HG02588 (cell line): ENCODE results near the gene ABR.

Experiments
- ATAC-seq: cut with Tn5 transposase; IDR thresholded peaks from one replicate; pipeline ENCODE4 v1.9.1; 2021; ENCODE audit warnings: mild to moderate bottlenecking, moderate library complexity; ENCODE audit not compliant: unreplicated experiment

The ABR gene

DNA sequence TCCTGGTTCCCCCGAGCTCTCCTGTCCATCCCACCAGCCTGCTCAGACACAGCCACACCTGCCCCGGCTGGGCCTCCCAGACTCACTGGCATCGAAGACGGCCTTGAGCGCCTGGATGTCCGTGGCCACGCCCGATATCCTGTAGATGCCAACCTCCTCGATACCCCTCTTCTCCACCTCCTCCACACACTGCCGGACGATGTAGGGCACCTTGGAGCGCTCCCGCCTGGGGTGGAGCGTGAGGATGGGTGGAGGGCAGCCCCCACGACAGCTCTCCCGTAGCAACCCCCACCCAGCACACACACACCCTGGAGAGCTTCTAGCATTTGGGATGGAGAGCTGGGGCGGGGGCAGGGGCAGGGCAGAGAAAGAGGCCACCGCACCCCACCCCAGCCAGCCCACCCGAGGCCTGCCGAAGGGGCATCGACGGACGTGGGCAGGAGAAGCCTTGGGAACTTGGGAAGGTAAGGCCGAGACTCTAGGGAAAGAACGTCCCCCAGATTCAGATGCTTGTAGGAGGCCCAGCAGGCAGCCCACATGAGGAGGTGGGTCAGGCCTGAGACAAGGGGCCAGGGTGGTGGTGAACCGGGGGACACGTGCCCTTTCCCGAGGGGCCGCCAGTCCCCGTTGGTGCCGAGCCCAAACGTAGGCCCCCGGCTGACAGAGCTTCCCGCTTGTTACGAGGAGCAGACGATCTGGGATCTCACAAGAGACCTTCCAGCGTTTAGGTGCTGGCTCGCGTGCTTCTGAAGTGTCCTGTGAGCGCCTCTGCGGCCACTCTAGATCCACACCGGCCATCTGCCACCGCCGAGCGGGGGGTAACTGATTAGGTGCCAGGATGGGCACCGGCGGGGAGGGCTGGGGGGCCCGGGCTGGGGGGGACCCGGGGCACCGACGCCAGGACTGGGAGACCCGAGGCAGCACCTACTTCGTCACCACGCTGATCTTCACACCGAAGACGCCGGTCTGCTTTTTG lies 167.7 kb downstream of the ABR start:
- no peak for ATAC-seq

GRCh38 chr17:1011138-1011537 lies 168.6 kb downstream of the ABR start:
- no peak for ATAC-seq

DNA sequence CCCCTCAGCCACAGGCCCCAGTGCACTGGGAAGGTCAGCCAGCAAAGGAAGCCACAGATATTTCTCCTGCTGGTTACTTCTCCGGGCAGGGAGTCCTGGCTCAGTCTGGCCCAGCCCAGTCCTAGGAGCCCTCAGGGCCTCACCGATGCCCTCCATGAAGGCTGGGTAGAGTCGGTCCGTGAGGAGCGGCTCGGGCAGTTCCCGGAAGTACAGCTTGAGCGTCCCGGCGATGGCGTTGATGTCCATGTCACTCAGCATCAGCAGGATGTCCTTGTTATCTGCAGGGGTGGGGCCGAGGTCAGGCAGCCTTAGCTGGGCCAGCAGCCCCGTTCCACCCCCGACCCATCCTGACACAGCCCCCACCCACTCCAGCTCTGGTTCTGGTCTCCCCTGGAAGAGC lies 169.2 kb downstream of the ABR start:
- ATAC-seq: no peak

DNA sequence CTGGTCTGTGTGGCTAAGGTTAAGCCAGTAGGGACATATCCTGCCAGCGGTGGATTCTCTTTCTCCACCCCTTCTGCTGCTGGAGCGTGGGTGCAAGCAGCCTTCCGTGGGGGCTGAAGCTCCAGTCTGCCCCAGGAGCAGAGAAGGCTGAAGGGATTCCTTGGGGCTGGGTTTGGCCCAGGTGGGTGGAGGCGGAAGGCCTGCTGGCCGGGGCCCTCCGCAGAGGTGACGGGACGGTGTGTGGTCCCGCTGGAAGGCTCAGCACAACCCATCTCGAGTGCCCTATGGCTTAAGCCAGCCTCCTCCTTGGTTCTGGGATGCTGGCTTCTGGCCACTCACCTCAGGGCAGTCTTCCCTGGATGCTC lies 169.7 kb downstream of the ABR start:
- ATAC-seq: no peak

DNA sequence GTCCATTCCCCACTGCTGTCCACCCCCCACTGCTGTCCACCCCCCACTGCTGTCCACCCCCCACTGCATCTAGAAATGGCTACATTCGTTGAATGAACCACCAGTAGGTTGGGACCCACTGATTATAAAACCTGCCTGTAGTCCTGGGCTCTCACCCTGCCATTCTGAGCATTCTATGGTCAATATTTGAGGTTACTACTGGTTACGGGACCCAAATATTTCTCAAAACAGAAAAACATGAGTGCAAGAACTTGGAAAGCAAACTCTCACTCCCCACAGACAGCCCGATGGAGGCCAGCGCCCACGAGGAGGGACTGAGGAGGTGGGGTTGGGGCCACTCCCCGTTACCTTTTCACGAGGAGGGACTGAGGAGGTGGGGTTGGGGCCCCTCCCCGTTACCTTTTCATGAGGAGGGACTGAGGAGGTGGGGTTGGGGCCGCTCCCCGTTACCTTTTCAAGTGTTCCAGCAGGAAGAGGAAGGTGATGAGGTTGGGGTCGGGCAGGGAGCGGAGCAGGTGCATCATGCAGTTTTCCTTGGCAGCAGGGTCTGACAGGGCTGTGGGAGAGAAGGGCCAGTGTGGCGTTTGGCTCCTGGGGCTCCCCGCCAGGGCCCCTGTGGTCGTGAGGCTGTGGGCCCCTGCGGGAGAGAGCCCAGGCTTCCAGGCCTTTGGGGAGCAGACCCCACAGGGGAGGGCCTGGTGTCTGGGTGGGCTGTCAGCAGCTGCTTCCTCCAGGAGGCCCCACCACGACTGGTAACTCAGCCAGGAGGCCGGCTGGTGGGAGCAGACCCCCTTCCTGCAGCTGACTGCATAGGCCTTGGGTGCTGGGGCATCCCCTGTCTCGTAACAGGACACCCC lies 170.3 kb downstream of the ABR start:
- ATAC-seq: no peak

DNA sequence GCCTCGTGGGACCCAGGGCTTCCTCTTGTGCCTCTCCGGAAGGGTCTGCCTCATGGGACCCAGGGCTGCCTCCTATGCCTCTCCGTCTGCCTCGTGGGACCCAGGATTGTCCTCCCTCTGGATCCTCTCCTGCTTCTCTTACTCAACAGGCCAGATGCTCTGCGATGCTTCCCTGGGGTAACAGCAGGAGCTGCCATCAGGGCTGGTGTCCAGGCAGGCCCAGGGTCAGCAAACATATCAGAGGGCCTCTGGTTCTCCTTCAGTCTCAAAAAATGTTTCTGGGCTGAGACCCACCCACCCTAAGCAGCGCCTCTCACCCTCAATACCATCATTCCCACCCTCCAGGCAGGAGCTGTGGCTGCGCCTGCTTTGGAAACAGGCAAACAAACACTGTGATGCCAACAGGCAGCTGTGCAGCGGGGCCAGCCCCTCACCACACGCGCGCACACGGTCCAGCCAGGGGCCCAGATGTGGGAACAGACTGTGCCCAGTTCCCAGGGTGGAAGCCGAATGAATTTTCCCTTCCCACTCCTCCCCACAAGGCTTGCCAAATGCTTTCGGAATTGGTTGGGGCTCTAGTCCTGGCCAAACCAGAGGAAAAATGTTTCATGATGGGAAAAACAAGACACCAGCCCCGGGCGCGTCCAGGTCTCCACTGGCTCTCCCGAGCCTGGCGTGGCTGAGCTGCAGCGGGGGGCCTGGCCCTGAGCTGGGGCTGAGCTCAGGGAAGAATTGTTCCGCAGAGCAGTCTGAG lies 171.6 kb downstream of the ABR start:
- no peak for ATAC-seq

GRCh38 chr17:1007310-1008007 lies 172.3 kb downstream of the ABR start:
- no peak for ATAC-seq

- no peak for ATAC-seq
These were observed 173.7 kb downstream of the ABR start for GRCh38 chr17:1006054-1006453.

GRCh38 chr17:1005361-1005946 lies 174.3 kb downstream of the ABR start:
- ATAC-seq: no peak

DNA sequence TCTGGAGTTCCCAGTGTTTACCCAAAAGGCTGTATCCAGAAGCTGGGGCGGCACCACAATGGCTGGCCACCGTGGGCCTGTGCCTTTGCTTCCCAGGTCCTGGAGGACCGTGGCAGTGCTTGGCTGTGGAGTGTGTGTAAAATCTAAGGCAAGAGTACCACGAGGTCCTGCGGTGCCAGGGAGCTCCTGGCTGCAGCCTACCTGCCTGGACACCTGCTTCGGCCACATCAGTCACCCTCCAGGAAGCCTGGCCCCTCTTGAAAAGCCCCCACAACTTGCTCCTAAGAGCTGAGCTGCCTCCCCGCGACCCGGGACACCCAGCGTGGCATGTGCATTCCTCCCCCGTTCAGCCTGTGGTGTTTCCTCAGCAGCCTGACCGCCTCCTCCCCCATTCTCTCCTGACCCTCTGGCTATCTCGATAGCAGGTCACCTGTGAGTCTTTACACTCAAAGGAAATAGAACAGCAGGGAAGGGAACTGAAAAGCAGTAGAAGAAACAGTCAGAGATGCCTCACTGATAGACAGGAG lies 174.9 kb downstream of the ABR start:
- no peak for ATAC-seq

DNA sequence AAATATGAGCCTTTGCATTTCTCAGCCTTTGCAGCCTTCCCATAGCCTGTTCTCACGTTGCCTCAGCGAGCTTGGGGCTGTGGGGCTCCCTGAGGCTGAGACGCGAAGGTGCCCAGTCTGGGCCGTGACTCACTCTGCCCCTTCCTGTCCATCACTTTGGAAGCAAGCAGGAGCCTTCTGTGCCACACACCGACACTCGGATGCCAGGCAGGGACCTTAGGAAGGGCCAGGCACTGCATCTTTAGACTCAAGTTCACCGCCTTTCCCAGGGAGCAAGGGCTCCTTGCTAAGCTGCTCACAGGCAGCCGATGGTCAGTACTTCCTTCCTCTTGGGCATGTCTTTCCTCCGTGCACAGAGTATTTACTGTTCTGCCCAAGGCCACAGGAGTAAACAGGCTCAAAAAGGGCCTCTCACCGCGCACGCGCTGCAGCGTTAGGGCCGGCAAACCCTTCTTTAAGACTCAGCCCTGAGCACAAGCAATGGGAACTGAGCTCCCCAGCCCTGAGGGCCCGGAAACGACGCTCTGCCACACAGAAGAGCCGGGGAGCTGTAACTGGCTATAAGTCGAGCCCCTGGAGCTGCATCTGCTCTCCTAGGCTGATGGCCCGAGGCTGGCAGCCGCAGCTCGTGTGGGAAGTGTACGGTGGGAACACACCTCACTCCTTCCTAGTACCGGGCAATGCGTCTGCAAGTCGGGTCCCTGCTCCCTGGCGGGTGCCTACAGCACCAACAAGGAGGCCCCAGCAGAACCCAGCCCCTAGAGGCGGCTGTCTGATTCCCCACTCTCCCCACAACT lies 175.6 kb downstream of the ABR start:
- ATAC-seq: no peak

DNA sequence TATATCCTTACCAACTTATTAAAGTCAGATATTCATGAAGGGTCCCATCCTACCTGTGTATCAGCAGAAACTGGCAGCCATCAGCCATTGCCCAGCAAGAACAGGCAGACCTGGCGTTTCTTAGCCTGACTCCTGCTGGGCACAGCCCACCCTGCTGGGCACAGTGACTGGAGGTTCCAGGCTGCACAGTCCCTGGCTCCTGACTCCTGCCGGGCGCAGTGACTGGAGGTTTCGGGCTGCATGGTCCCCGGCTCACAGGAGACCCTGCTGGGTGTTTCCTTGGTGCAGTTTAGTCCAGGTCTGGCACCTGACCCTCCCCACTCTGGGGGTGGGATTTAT lies 176.2 kb downstream of the ABR start:
- no peak for ATAC-seq

GRCh38 chr17:1002771-1003555 lies 176.8 kb downstream of the ABR start:
- no peak for ATAC-seq

GRCh38 chr17:1002412-1002753 lies 177.4 kb downstream of the ABR start:
- no peak for ATAC-seq

DNA sequence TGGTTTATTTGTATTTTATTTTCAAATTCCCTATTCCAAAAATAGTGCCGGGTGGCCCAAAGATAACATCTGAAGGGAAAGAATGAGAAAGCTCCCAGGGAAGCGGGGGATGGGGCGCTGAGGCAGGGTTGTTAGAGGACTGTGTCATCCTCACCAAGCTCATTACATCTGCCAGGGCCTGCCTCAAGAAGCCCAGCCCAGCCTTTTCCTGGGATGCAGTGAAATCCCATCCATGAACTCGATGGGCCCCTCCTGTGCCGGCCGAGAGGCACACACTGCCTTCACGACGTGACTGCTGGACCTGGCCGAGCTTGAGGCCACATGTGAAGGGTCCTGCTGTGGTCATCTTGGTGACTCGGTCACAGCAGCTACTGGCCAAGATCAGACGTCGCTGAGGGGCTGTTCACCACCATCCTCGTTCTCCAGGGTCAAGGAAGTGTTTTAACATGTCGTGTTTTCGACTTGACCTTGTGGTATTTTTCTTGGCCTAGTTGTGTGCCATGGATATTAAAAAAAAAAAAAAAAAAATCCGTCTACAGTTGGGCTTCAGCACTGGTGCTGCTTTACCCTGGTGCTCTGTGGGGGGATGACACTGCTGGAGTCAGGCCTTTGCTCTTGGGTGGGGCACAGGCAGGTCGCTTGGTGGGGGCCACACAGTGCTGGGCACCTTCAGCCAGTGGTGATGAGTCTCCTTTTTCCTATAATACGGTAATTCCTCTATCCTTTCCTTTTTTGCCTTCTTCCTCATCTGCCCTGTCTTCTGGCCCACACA lies 178.0 kb downstream of the ABR start:
- ATAC-seq: no peak

GRCh38 chr17:1000597-1001461 lies 179.0 kb downstream of the ABR start:
- no peak for ATAC-seq

DNA sequence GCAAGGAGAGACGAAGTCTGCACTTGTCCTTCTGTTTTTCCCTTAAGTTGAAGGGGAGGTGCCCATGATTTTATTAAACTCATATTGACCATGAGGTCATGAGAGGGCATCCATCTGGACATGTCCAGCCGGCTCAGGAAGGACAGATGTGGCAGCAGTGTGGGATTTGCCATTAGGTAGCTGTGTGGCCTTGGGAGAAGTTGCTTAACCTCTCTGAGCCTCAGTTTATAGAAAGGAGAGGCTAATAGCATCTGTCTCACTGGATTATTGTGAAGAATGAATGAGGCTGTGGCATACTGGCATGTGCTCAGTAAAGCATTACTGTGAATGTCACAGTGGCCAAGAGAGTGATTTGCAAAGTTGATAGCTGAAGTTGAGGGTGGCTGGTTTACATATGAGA lies 181.7 kb downstream of the ABR start:
- ATAC-seq: no peak
